ENCODE results near the gene AFF2. TPM values are rescaled to one million over a fixed set of nuclear protein-coding genes. Genes with fewer than 3 reads are reported as not detected.

The AFF2 gene
- total RNA-seq (10 to 100 TPM in 1 of 5 donors, 1 to 10 TPM in 1, under 1 TPM in 1, not detected in 2; 0.72 to 84.0 (median 1.1) TPM), polyA plus RNA-seq (under 1 TPM in 2 of 3 donors, not detected in 1; 0.10 to 0.61 TPM)
- long read RNA-seq, donor 1: 0 reads
- long read RNA-seq, donor 2: 0 reads
- long read RNA-seq, donor 3: 0 reads
- long read RNA-seq, donor 4: 0 reads
- long read RNA-seq, donor 5: 0 reads
- long read RNA-seq, donor 6: 0 reads
- long read RNA-seq, donor 7: 0 reads
- long read RNA-seq, donor 8: 0 reads
- long read RNA-seq, donor 9: 0 reads
- long read RNA-seq, donor 10: 0 reads

- Histone ChIP-seq H3K9me3 (no peaks in the 10 kb centered on the region), H3K27me3 (peaks cover 0 to 55% (median 47%) of the 10 kb centered on the region in 3 donors), H3K4me3 (peak within 1 kb of the TSS; percentile 38 to 53 (median 46)), H3K36me3 (no peaks in the 10 kb centered on the region), H3K4me1 (peaks cover 4 to 19% (median 10%) of the 10 kb centered on the region in 4 donors), H3K27ac (no peak within 1 kb of the TSS)
- TF ChIP-seq EP300 (IDR thresholded peaks at IDR 0.05) (no peak), POLR2A (IDR thresholded peaks at IDR 0.05) (no peak), POLR2AphosphoS5 (IDR thresholded peaks at IDR 0.05) (no peak), CTCF (IDR thresholded peaks at IDR 0.05) (no peak)
- intact Hi-C loops (cut with DNase I; ENCODE audit: low total_unique reads): no loop called here
- WGBS, 5 donors: 0 to 65% (median 10%) methylated on average over 2 to 92 of the region's 115 CpGs
- peak; percentile 28 to 70 for DNase-seq
Measured at GRCh38 chrX:148500423-148501385, at the start of gene AFF2. AFF2 (plus strand) TSS chrX:148500617; CDS start chrX:148501098, 481 bp downstream.

GRCh38 chrX:148457279-148457678, 43.1 kb upstream of the AFF2 start:
- TF ChIP-seq CTCF (IDR thresholded peaks at IDR 0.05) (no peak), POLR2A (IDR thresholded peaks at IDR 0.05) (no peak)
- 32 to 51% (median 45%) methylated on average over 3 of the region's 3 CpGs for WGBS, 5 donors

GRCh38 chrX:148459343-148459742, 41.1 kb upstream of the AFF2 start:
- DNase-seq: no peak
- WGBS, 5 donors: 57 to 68% (median 61%) methylated on average over 4 of the region's 4 CpGs
- Histone ChIP-seq H3K27ac (no peak overlapping the region), H3K36me3 (no peaks in the 10 kb centered on the region), H3K9me3 (no peaks in the 10 kb centered on the region), H3K4me3 (no peak overlapping the region), H3K4me1 (no peaks in the 10 kb centered on the region), H3K27me3 (no peaks in the 10 kb centered on the region)
- no peak for TF ChIP-seq POLR2AphosphoS5 (IDR thresholded peaks at IDR 0.05)
- no peak for TF ChIP-seq EP300 (IDR thresholded peaks at IDR 0.05)
- TF ChIP-seq CTCF (IDR thresholded peaks at IDR 0.05): no peak
- TF ChIP-seq POLR2A (IDR thresholded peaks at IDR 0.05): no peak
- intact Hi-C loops (cut with DNase I; ENCODE audit: low total_unique reads): no loop called here

More at GRCh38 chrX:148457279-148457678, 43.1 kb upstream of the AFF2 start:
- no peak overlapping the region for H3K4me3 ChIP-seq
- H3K27ac ChIP-seq: no peak overlapping the region
- no peaks in the 10 kb centered on the region for H3K4me1 ChIP-seq
- no peaks in the 10 kb centered on the region for H3K9me3 ChIP-seq
- H3K36me3 ChIP-seq: no peaks in the 10 kb centered on the region
- DNase-seq: no peak
- intact Hi-C loops (cut with DNase I; ENCODE audit: low total_unique reads): no loop called here
- H3K27me3 ChIP-seq: no peaks in the 10 kb centered on the region

GRCh38 chrX:148466292-148466691, 34.1 kb upstream of the AFF2 start:
- no peaks in the 10 kb centered on the region for H3K27me3 ChIP-seq
- H3K4me1 ChIP-seq: no peaks in the 10 kb centered on the region
- H3K4me3 ChIP-seq: no peak overlapping the region
- WGBS, 5 donors: 38 to 55% (median 46%) methylated on average over 4 of the region's 4 CpGs
- no peaks in the 10 kb centered on the region for H3K36me3 ChIP-seq
- no peak for DNase-seq
- no peak for TF ChIP-seq POLR2AphosphoS5 (IDR thresholded peaks at IDR 0.05)
- no peak for TF ChIP-seq EP300 (IDR thresholded peaks at IDR 0.05)
- TF ChIP-seq CTCF (IDR thresholded peaks at IDR 0.05): no peak
- TF ChIP-seq POLR2A (IDR thresholded peaks at IDR 0.05): no peak
- intact Hi-C loops (cut with DNase I; ENCODE audit: low total_unique reads): no loop called here
- no peak overlapping the region for H3K27ac ChIP-seq
- no peaks in the 10 kb centered on the region for H3K9me3 ChIP-seq
